K562 (cell line): ENCODE results near the gene FRYL. TPM values are rescaled to one million over a fixed set of nuclear protein-coding genes. Genes with fewer than 3 reads are reported as not detected.

Experiments
- CREB5 ChIP-seq: fragments of 250-450 bp; sonication (Bioruptor Pico); IDR thresholded peaks from 2 replicates; pipeline ENCODE4 v1.5.0; 2020; ENCODE audit warnings: mild to moderate bottlenecking
- SMARCA5 ChIP-seq: fragments of 450-650 bp; IDR thresholded peaks from 2 replicates; pipeline ENCODE4 v1.6.1; 2016
- TBP ChIP-seq: optimal IDR thresholded peaks from 2 replicates; pipeline ENCODE3; 2011; ENCODE audit warnings: low read depth, low read length, improper control_type of control experiment
- ZNF143 ChIP-seq: sonication (generic); formaldehyde crosslinking; IDR thresholded peaks from 2 replicates; pipeline ENCODE4 v1.9.0; 2022; ENCODE audit warnings: mild to moderate bottlenecking, missing genetic modification reagents
- ZNF77 ChIP-seq: fragments of 250-450 bp; sonication (Bioruptor Pico); IDR thresholded peaks from 2 replicates; pipeline ENCODE4 v1.5.0; 2020
- polyA plus RNA-seq, 8 experiments: library from polyadenylated mRNA; depleted of rRNA in 4 of 8; stranded (reverse) in 5 of 8; unstranded in 3 of 8; fragments of >200 nt; fragmentation: Nextera tagmentation in 2 of 8; fragmentation: Illumina TruSeq in 1 of 8; extraction: Ambion mirVana in 2 of 8; extraction: Trizol in 1 of 8; gene quantifications; 2 replicates each; pipeline versions ENCODE4 v1.2.1 to v1.2.3, GENCODE V29; 2011 to 2014; ENCODE audit warnings: inconsistent platforms in 1 of 8, missing spikeins in 1 of 8
- total RNA-seq, 7 experiments: library from RNA; depleted of rRNA in 6 of 7; stranded (reverse); fragments of >200 nt in 6 of 7; fragmentation: Illumina TruSeq in 2 of 7; extraction: Trizol in 2 of 7; gene quantifications; 2 replicates each; pipeline versions ENCODE4 v1.2.1 to v1.2.3, GENCODE V29; 2011 to 2021; ENCODE audit warnings: low replicate concordance in 1 of 7
- TF ChIP-seq, protein P1 (sequence below), 2 experiments: fragments of 450-650 bp in 1 of 2; sonication (generic) in 1 of 2; formaldehyde crosslinking in 1 of 2; IDR thresholded peaks in 1 of 2; conservative IDR thresholded peaks in 1 of 2; 2 replicates each; pipeline versions ENCODE4 v1.6.1 to v1.8.1; 2016 to 2023; ENCODE audit warnings: mild to moderate bottlenecking in 2 of 2, moderate library complexity in 2 of 2, inconsistent platforms in 1 of 2, missing genetic modification reagents in 1 of 2
- TF ChIP-seq, protein P2 (sequence below): fragments of 250-450 bp; sonication (Bioruptor Pico); IDR thresholded peaks from 2 replicates; pipeline ENCODE4 v1.4.0; 2020
- TF ChIP-seq, protein P3 (sequence below): conservative IDR thresholded peaks from 2 replicates; pipeline ENCODE4 v1.6.1; 2011; ENCODE audit warnings: low read depth, mild to moderate bottlenecking, low read length; ENCODE audit not compliant: control insufficient read depth

The FRYL gene
- total and polyA plus RNA-seq, 9 of the 15 experiments (the other 6 are each of a cell fraction or from before 2014, with no cell fraction given): 7.2 to 34.9 (median 15.9) TPM

DNA sequence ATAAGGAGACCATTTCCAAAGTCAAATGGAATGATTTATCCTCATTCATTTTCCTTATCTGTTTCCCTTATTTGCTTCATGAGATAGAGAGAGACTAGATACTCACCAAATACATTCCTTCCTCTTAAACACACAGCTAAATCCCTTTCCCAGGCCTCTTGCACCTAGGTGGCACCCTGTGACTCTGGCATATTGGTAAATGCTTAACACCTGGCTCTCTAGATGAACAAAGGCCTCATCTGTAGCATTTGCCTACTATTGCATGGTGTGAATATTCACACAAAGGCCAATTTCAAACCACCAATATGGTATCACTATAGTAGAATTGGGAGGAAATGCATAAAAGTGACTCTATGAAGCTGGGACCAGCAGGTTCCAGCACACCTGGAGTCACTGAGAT is 319.1 kb downstream of the FRYL start (continued):
- TF ChIP-seq ZNF143 (CRISPR knock-in tag) (no peak), CREB5 (CRISPR knock-in tag) (no peak), ZNF77 (CRISPR knock-in tag) (no peak), TBP (no peak), SMARCA5 (no peak)
- TF ChIP-seq, protein P1, sequence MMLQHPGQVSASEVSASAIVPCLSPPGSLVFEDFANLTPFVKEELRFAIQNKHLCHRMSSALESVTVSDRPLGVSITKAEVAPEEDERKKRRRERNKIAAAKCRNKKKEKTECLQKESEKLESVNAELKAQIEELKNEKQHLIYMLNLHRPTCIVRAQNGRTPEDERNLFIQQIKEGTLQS (IDR thresholded peaks at IDR 0.05): no peak
- TF ChIP-seq, protein P1 (CRISPR knock-in tag; conservative IDR thresholded peaks at IDR 0.05): no peak
- TF ChIP-seq, protein P2, sequence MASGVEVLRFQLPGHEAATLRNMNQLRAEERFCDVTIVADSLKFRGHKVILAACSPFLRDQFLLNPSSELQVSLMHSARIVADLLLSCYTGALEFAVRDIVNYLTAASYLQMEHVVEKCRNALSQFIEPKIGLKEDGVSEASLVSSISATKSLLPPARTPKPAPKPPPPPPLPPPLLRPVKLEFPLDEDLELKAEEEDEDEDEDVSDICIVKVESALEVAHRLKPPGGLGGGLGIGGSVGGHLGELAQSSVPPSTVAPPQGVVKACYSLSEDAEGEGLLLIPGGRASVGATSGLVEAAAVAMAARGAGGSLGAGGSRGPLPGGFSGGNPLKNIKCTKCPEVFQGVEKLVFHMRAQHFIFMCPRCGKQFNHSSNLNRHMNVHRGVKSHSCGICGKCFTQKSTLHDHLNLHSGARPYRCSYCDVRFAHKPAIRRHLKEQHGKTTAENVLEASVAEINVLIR (CRISPR knock-in tag): no peak
- TF ChIP-seq, protein P3, sequence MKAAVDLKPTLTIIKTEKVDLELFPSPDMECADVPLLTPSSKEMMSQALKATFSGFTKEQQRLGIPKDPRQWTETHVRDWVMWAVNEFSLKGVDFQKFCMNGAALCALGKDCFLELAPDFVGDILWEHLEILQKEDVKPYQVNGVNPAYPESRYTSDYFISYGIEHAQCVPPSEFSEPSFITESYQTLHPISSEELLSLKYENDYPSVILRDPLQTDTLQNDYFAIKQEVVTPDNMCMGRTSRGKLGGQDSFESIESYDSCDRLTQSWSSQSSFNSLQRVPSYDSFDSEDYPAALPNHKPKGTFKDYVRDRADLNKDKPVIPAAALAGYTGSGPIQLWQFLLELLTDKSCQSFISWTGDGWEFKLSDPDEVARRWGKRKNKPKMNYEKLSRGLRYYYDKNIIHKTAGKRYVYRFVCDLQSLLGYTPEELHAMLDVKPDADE: no peak
- TF ChIP-seq, all 486 proteins: peak for 0
